ENCODE data around the gene AADACL2.
"Not testable (repeated sequence)": the region's sequence is repeated elsewhere in the genome, so short reads cannot be mapped to it uniquely, and the experiment has no call there.

The AADACL2 gene

GRCh38 chr3:151732861-151733260, 866 bp upstream of the AADACL2 start:
- H3K4me1 Mint-ChIP-seq: no peaks in the 10 kb centered on the region
- peaks cover 0 to 6% of the 10 kb centered on the region in 2 donors for H3K9me3 Mint-ChIP-seq
- no peak for DNase-seq
- no peak for ATAC-seq (replicated peaks)
- H3K4me3 Mint-ChIP-seq: no peak overlapping the region
- H3K36me3 Mint-ChIP-seq: no peaks in the 10 kb centered on the region
- no peaks in the 10 kb centered on the region for H3K27me3 Mint-ChIP-seq
- H3K27ac Mint-ChIP-seq: no peak overlapping the region

DNA sequence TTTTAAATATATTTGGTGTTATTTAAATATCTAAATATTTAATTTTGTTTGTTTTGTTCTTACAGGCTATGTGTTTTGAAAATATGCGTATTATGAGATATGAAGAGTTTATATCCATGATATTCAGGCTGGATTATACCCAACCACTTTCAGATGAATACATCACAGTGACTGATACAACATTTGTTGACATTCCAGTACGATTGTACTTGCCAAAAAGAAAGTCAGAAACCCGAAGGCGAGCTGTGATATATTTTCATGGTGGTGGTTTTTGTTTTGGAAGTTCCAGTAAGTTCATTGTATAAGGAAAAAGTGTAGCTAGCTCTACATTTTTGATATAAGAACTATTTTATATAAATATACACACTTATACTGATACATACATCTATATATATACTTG, 6.9 kb downstream of the AADACL2 start:
- Mint-ChIP-seq H3K27me3 (no peaks in the 10 kb centered on the region), H3K36me3 (no peaks in the 10 kb centered on the region), H3K4me3 (no peak overlapping the region), H3K4me1 (no peaks in the 10 kb centered on the region), H3K27ac (no peak overlapping the region), H3K9me3 (peaks cover 4 to 6% of the 10 kb centered on the region in 2 donors)
- ATAC-seq (replicated peaks) (no peak), DNase-seq (no peak)

GRCh38 chr3:151743855-151744254, 10.1 kb downstream of the AADACL2 start:
- no peak for DNase-seq
- no peaks in the 10 kb centered on the region for H3K9me3 Mint-ChIP-seq
- no peaks in the 10 kb centered on the region for H3K36me3 Mint-ChIP-seq
- H3K27ac Mint-ChIP-seq: no peak overlapping the region
- H3K4me3 Mint-ChIP-seq: no peak overlapping the region
- ATAC-seq (replicated peaks): no peak
- H3K4me1 Mint-ChIP-seq: no peaks in the 10 kb centered on the region
- no peaks in the 10 kb centered on the region for H3K27me3 Mint-ChIP-seq

GRCh38 chr3:151750181-151750580, 16.5 kb downstream of the AADACL2 start:
- DNase-seq (no peak), ATAC-seq (replicated peaks) (no peak)
- H3K4me3 Mint-ChIP-seq: no peak overlapping the region
- peaks cover 0 to 3% of the 10 kb centered on the region in 2 donors for H3K36me3 Mint-ChIP-seq
- no peaks in the 10 kb centered on the region for H3K4me1 Mint-ChIP-seq
- peaks cover 0 to 4% of the 10 kb centered on the region in 2 donors for H3K9me3 Mint-ChIP-seq
- H3K27me3 Mint-ChIP-seq: no peaks in the 10 kb centered on the region
- H3K27ac Mint-ChIP-seq: no peak overlapping the region

GRCh38 chr3:151750678-151751077, 17.0 kb downstream of the AADACL2 start:
- H3K27me3 Mint-ChIP-seq: no peaks in the 10 kb centered on the region
- no peak overlapping the region for H3K4me3 Mint-ChIP-seq
- no peak for ATAC-seq (replicated peaks)
- H3K4me1 Mint-ChIP-seq: no peaks in the 10 kb centered on the region
- no peak for DNase-seq
- peaks cover 0 to 3% of the 10 kb centered on the region in 2 donors for H3K36me3 Mint-ChIP-seq
- peaks cover 0 to 4% of the 10 kb centered on the region in 2 donors for H3K9me3 Mint-ChIP-seq
- no peak overlapping the region for H3K27ac Mint-ChIP-seq

DNA sequence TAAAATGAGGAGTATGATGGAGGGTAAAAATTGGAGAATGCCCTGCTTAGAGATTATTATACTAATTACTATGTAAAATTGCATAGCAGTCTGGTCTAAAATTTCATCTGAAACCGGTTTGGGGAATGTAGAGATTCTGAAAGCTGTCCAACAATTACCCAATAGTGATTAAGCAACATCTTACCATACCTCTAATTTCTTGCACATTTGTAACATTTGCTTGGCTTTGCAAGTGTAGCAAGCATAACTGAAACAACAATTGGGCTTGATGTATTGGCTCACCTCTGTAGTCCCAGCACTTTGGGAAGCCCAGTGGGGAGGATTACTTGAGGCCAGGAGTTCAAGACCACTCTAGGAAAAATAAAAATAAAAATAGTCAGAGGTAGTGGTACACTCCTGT, 17.4 kb downstream of the AADACL2 start:
- no peak for DNase-seq
- ATAC-seq (replicated peaks): no peak
- no peak overlapping the region for H3K27ac Mint-ChIP-seq
- peaks cover 0 to 3% of the 10 kb centered on the region in 2 donors for H3K36me3 Mint-ChIP-seq
- peaks cover 0 to 4% of the 10 kb centered on the region in 2 donors for H3K9me3 Mint-ChIP-seq
- no peaks in the 10 kb centered on the region for H3K4me1 Mint-ChIP-seq
- H3K4me3 Mint-ChIP-seq: no peak overlapping the region
- H3K27me3 Mint-ChIP-seq: no peaks in the 10 kb centered on the region

- Mint-ChIP-seq H3K4me1 (no peaks in the 10 kb centered on the region), H3K27me3 (no peaks in the 10 kb centered on the region), H3K9me3 (peaks cover 0 to 4% of the 10 kb centered on the region in 2 donors), H3K27ac (no peak overlapping the region), H3K36me3 (peaks cover 0 to 3% of the 10 kb centered on the region in 2 donors), H3K4me3 (no peak overlapping the region)
- ATAC-seq (replicated peaks) (no peak), DNase-seq (no peak)
These were observed 20.1 kb downstream of the AADACL2 start for GRCh38 chr3:151753846-151754245.

DNA sequence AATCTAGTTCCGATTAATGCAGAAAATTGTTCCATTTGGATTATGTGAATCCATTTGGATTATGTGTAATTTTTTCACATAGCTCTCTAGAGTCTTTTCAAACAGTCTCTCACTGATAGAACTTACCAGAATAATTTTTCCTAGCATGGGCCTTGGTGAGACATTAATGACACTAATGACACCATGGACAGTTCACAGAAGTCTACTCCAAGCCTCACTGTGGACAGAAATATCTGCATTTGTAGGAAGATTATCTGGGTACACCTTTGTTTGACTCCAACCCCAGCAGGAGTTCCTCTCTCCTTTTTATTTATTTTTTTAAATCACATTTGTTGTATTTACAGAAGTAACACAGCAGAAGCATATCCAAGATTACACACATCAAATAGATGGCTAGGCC, 27.9 kb downstream of the AADACL2 start:
- Mint-ChIP-seq H3K4me1 (no peaks in the 10 kb centered on the region), H3K27me3 (no peaks in the 10 kb centered on the region), H3K36me3 (no peaks in the 10 kb centered on the region), H3K9me3 (peaks cover 0 to 2% of the 10 kb centered on the region in 2 donors), H3K4me3 (no peak overlapping the region), H3K27ac (no peak overlapping the region)
- DNase-seq (no peak), ATAC-seq (replicated peaks) (no peak)

- H3K4me1 Mint-ChIP-seq; H3K9me3 Mint-ChIP-seq; H3K4me3 Mint-ChIP-seq; H3K27ac Mint-ChIP-seq; H3K36me3 Mint-ChIP-seq; DNase-seq; ATAC-seq (replicated peaks); H3K27me3 Mint-ChIP-seq: not testable (repeated sequence)
These were observed 31.0 kb downstream of the AADACL2 start for GRCh38 chr3:151764699-151765098.

GRCh38 chr3:151765685-151766084, 32.0 kb downstream of the AADACL2 start:
- Mint-ChIP-seq H3K27me3 (no peaks in the 10 kb centered on the region), H3K4me3 (no peak overlapping the region), H3K4me1 (peaks cover 0 to 9% of the 10 kb centered on the region in 2 donors), H3K9me3 (peaks cover 0 to 2% of the 10 kb centered on the region in 2 donors), H3K36me3 (no peaks in the 10 kb centered on the region), H3K27ac (no peak overlapping the region)
- ATAC-seq (replicated peaks): no peak
- DNase-seq: no peak

DNA sequence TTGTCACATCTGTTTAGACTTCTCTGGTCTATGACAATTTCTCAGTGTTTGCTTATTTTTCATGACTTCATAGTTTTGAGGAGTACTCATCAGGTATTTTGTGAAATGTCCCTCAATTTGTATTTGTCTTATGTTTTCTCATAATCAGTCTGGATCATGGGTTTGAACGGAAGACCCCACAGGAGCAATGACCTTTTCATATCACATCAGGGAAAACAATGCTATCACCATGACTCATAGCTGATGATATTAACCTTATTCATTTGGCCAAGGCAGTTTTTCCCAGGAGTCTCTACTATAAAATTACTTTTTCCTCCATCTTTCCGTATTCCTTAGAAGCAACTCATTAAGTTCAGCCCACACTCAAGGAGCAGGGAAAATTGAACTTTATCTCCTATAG, 32.7 kb downstream of the AADACL2 start:
- no peak for DNase-seq
- Mint-ChIP-seq H3K4me3 (no peak overlapping the region), H3K4me1 (peaks cover 0 to 9% of the 10 kb centered on the region in 2 donors), H3K36me3 (no peaks in the 10 kb centered on the region), H3K9me3 (peaks cover 0 to 2% of the 10 kb centered on the region in 2 donors), H3K27me3 (no peaks in the 10 kb centered on the region), H3K27ac (no peak overlapping the region)
- ATAC-seq (replicated peaks): no peak

DNA sequence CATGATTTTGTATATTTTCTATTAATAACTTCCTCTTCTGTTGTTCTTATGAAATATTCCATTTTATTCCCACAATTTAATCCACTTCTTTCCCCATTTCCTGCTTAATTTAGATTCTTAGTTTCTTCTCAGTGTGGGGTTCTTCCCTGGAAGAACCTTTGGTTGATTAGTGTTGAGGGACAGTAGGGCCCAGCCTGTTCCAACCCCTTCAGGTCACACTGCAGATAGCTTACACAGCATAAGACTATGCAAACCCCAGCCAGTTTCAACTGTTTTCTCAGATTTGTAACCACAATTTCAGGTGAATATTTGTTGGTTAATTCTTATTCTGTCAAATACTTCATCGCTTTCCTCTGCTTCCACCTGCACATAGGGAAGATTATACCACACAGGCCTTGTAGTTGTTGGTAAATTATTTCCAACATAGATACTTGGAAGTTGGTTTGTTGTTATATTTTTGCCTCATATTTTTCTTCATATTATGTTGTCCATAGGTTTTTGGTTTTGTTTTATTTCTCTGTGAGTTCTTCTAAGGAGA, 34.7 kb downstream of the AADACL2 start:
- H3K36me3 Mint-ChIP-seq: no peaks in the 10 kb centered on the region
- H3K27me3 Mint-ChIP-seq: no peaks in the 10 kb centered on the region
- H3K4me1 Mint-ChIP-seq: peaks cover 0 to 9% of the 10 kb centered on the region in 2 donors
- no peak overlapping the region for H3K4me3 Mint-ChIP-seq
- H3K9me3 Mint-ChIP-seq: peaks cover 0 to 2% of the 10 kb centered on the region in 2 donors
- DNase-seq (no peak), ATAC-seq (replicated peaks) (no peak)
- no peak overlapping the region for H3K27ac Mint-ChIP-seq

- H3K9me3 Mint-ChIP-seq: peaks cover 0 to 2% of the 10 kb centered on the region in 2 donors
- H3K27me3 Mint-ChIP-seq: no peaks in the 10 kb centered on the region
- no peak for DNase-seq
- H3K4me3 Mint-ChIP-seq: no peak overlapping the region
- H3K4me1 Mint-ChIP-seq: peaks cover 0 to 9% of the 10 kb centered on the region in 2 donors
- H3K36me3 Mint-ChIP-seq: no peaks in the 10 kb centered on the region
- ATAC-seq (replicated peaks): no peak
- H3K27ac Mint-ChIP-seq: no peak overlapping the region
These were observed 35.4 kb downstream of the AADACL2 start for GRCh38 chr3:151769175-151769574.

GRCh38 chr3:151770956-151771355, 37.2 kb downstream of the AADACL2 start:
- no peak for DNase-seq
- Mint-ChIP-seq H3K9me3 (no peaks in the 10 kb centered on the region), H3K27me3 (no peaks in the 10 kb centered on the region), H3K4me1 (peaks cover 0 to 9% of the 10 kb centered on the region in 2 donors), H3K4me3 (no peak overlapping the region), H3K36me3 (no peaks in the 10 kb centered on the region), H3K27ac (no peak overlapping the region)
- ATAC-seq (replicated peaks): no peak

GRCh38 chr3:151772825-151773480, 39.2 kb downstream of the AADACL2 start:
- H3K4me3 Mint-ChIP-seq: no peak overlapping the region
- no peaks in the 10 kb centered on the region for H3K9me3 Mint-ChIP-seq
- ATAC-seq (replicated peaks): no peak
- no peaks in the 10 kb centered on the region for H3K36me3 Mint-ChIP-seq
- DNase-seq: no peak
- no peak overlapping the region for H3K27ac Mint-ChIP-seq
- no peaks in the 10 kb centered on the region for H3K27me3 Mint-ChIP-seq
- H3K4me1 Mint-ChIP-seq: peaks cover 0 to 6% of the 10 kb centered on the region in 2 donors
